Heart left ventricle (tissue), 13 donors: ENCODE data around the gene LRGUK.

Experiments
- POLR2A ChIP-seq, 2 donors: fragments of 450-650 bp; IDR thresholded peaks; one replicate each; pipeline ENCODE4 v1.6.1; 2017; ENCODE audit warnings: antibody characterized with exemption in 2 of 2, mild to moderate bottlenecking in 2 of 2, moderate library complexity in 2 of 2
- TF ChIP-seq, protein P1 (sequence below), 12 donors: fragments of 200-600 bp; sonication (generic) in 4 of 12; IDR thresholded peaks; one replicate each; pipeline versions ENCODE4 v1.5.0 to v1.8.0; 2018 to 2022; ENCODE audit warnings: antibody characterized with exemption in 12 of 12, mild to moderate bottlenecking in 5 of 12
- donor health status: ischemic (EF 13 %, LVEDD 7.1; RV severe dilation, severe dysfunction).
- donor health status: DM: no; HTN: yes; CAD: no.
- donor health status: DM: no; HTN: no; CAD: no.
- donor health status: ischemic (EF 25% LVEDD 6.9; RV normal size, moderate dysfunction).
- donor health status: ischemic (EF 25% LVEDD 5.7; RV mildly dilated, moderate dysfunction).
- donor health status: ischemic (EF 35%, LVEDD 5.7; RV mildly dilated, moderate dysfunction).
- donor health status: nonischemic (EF 11% LVEDD 7.7; RV severe dilation, severe dysfunction).
- donor health status: DM: yes; HTN: yes; CAD: no.
- donor health status: PGD.
- donor health status: ischemic (EF 29% LVEDD 5.4; RV normal size, mild dysfunction).
- donor health status: nonischemic (EF 23%, LVEDD 6.1; RV moderate dilation, normal function).

- TF ChIP-seq, protein P1, sequence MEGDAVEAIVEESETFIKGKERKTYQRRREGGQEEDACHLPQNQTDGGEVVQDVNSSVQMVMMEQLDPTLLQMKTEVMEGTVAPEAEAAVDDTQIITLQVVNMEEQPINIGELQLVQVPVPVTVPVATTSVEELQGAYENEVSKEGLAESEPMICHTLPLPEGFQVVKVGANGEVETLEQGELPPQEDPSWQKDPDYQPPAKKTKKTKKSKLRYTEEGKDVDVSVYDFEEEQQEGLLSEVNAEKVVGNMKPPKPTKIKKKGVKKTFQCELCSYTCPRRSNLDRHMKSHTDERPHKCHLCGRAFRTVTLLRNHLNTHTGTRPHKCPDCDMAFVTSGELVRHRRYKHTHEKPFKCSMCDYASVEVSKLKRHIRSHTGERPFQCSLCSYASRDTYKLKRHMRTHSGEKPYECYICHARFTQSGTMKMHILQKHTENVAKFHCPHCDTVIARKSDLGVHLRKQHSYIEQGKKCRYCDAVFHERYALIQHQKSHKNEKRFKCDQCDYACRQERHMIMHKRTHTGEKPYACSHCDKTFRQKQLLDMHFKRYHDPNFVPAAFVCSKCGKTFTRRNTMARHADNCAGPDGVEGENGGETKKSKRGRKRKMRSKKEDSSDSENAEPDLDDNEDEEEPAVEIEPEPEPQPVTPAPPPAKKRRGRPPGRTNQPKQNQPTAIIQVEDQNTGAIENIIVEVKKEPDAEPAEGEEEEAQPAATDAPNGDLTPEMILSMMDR (IDR thresholded peaks at IDR 0.05): no peak
- TF ChIP-seq POLR2A (IDR thresholded peaks at IDR 0.05): no peak
These were observed 156.9 kb downstream of the LRGUK start for GRCh38 chr7:134284011-134284410.
